ENCODE results near the gene UBE2D3.

The UBE2D3 gene

GRCh38 chr4:102809190-102809589 is 18.2 kb downstream of the UBE2D3 start:
- no peak for DNase-seq (ENCODE audit: low spot score)

DNA sequence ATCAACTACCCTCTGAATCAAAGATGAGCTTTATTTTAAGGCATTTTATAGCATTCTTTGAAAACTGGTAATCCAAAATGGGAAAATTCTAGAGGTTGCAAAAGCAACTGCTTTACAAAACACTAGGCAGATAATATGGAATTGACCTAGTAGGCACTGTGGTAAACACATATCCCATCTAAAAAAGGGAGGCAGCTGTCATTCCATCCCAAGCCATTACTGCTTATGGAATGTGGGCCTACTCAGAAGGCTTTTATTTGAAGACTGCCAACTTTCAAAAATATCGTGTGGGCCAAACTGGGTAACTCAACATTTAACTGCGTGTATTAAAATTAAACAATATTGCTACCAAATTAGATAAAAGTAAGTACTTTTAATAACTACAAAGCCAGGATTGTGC is 19.3 kb downstream of the UBE2D3 start:
- no peak for DNase-seq (ENCODE audit: low spot score)
- Histone ChIP-seq H3K4me3 (no peak overlapping the region), H3K27ac (no peak overlapping the region)
- no peak for TF ChIP-seq CTCF (IDR thresholded peaks at IDR 0.05)

More at GRCh38 chr4:102809190-102809589, 18.2 kb downstream of the UBE2D3 start:
- no peak overlapping the region for H3K4me3 ChIP-seq
- no peak for TF ChIP-seq CTCF (IDR thresholded peaks at IDR 0.05)
- H3K27ac ChIP-seq = no peak overlapping the region

GRCh38 chr4:102807345-102807744 is 20.0 kb downstream of the UBE2D3 start:
- no peak for DNase-seq (ENCODE audit: low spot score)
- no peak overlapping the region for H3K4me3 ChIP-seq
- no peak for TF ChIP-seq CTCF (IDR thresholded peaks at IDR 0.05)
- H3K27ac ChIP-seq = no peak overlapping the region

DNA sequence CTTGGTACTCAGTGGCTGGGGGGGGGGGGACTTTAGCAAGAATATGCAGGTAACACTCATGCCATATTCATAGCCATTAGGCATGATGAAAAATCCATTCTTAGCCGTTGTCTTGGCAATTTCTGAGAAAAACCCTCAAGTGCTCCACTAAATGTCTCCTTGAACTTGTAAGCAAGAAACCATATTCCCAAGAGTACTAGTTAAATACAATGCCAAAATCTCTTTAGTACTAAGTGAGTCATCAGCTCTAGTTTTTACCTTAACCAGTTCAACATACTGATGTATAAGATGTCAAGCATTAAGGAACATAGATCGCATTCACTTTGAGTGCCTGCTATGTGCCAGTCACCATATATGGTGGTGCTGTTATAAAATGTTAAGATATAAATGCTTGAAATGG is 27.5 kb downstream of the UBE2D3 start:
- no peak for DNase-seq (ENCODE audit: low spot score)
- H3K4me3 ChIP-seq = no peak overlapping the region
- no peak for TF ChIP-seq CTCF (IDR thresholded peaks at IDR 0.05)
- no peak overlapping the region for H3K27ac ChIP-seq

DNA sequence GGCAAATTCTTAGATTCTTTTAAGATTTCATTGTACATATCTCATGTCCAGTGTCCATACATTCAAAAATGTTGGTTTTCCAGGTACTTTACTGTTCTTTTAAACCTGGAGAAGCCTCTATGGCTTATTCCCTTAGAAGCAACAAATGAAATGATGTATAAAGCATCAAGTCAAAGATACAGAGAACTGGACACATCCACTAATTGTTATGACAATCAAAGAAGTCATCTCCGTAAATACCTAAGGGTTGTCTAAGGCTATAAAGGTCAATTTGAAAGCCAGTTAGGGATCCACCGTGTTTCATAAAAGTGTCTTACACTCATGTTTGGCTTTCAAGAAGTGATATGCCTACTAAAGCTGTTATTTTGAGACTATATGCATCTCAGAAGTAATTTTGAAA is 32.4 kb downstream of the UBE2D3 start:
- no peak for TF ChIP-seq CTCF (IDR thresholded peaks at IDR 0.05)
- Histone ChIP-seq H3K27ac (no peak overlapping the region), H3K4me3 (no peak overlapping the region)
- no peak for DNase-seq (ENCODE audit: low spot score)

DNA sequence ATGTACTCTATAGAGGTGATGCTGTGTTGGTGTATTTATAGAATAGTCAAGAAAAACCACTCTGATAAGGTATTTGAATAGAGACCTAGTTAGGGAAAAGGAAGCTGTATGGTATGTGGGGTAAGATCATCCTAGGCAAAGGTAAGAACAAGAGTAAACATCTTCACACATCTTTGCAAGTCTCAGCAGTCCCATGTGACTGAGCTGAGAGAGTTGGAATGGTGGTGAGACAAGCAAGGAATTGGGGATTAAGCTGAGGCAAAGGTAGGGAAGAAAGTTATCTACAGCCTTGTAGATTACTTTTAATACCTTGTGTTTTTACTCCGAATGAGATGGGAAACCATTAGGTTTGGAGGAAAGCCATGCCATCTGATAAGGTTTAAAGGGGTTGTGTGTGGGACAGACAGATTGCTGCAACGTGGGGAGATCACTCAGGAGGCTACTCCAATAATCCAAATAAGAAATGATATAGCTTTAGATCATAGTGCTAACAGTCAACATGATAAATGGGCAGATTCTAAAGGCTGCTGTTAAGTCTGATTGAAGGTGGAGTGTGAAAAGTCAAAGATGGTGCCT is 34.9 kb downstream of the UBE2D3 start:
- no peak overlapping the region for H3K4me3 ChIP-seq
- H3K27ac ChIP-seq = no peak overlapping the region

More for the DNA sequence above, 34.9 kb downstream of the UBE2D3 start:
- DNase-seq (ENCODE audit: low spot score) = no peak
- no peak for TF ChIP-seq CTCF (IDR thresholded peaks at IDR 0.05)
